GM23338 (cell line): Measurements from ENCODE around the gene KCNT1. TPM values are rescaled to one million over a fixed set of nuclear protein-coding genes. Genes with fewer than 3 reads are reported as not detected.

Source experiments
- ATAC-seq: fragments of 200-7000 bp; cut with Tn5 transposase; 3 replicates; pipeline ENCODE4 v1.9.1; 2020
- DNase-seq: peaks from one replicate; pipeline ENCODE4 v3.0.0-alpha.2; 2015; ENCODE audit warnings: low spot score
- H2AFZ ChIP-seq: fragments of 200-600 bp; sonication (generic); 2 replicates; pipeline ENCODE4 v1.8.0; 2016; ENCODE audit warnings: antibody characterized with exemption, mild to moderate bottlenecking, moderate library complexity
- H3F3A ChIP-seq: fragments of 200-600 bp; sonication (generic); replicated peaks from 2 replicates; pipeline ENCODE4 v1.8.0; 2017; ENCODE audit warnings: antibody characterized with exemption, mixed run types, low read depth
- H3K27ac ChIP-seq: fragments of 200-600 bp; sonication (generic); 2 replicates; pipeline ENCODE4 v1.6.1; 2016; ENCODE audit warnings: low read depth
- H3K27me3 ChIP-seq: fragments of 200-600 bp; sonication (generic); 2 replicates; pipeline ENCODE4 v1.8.0; 2016; ENCODE audit warnings: mild to moderate bottlenecking, mixed run types, moderate library complexity; ENCODE audit not compliant: insufficient read depth
- H3K36me3 ChIP-seq: fragments of 200-600 bp; sonication (generic); 2 replicates; pipeline ENCODE4 v1.8.0; 2016; ENCODE audit warnings: mild to moderate bottlenecking; ENCODE audit not compliant: insufficient read depth
- H3K4me1 ChIP-seq: fragments of 200-600 bp; sonication (generic); 2 replicates; pipeline ENCODE4 v1.8.0; 2016; ENCODE audit warnings: mild to moderate bottlenecking, moderate library complexity; ENCODE audit not compliant: insufficient read depth
- H3K4me2 ChIP-seq: fragments of 200-600 bp; sonication (generic); 2 replicates; pipeline ENCODE4 v1.7.1; 2017; ENCODE audit warnings: mixed run types
- H3K4me3 ChIP-seq: fragments of 200-600 bp; sonication (generic); 2 replicates; pipeline ENCODE4 v1.6.1; 2016; ENCODE audit warnings: mixed run types
- H3K79me2 ChIP-seq: fragments of 200-600 bp; sonication (generic); replicated peaks from 2 replicates; pipeline ENCODE4 v1.8.0; 2017; ENCODE audit warnings: mild to moderate bottlenecking; ENCODE audit not compliant: insufficient read depth
- H3K9me2 ChIP-seq: fragments of 200-600 bp; sonication (generic); 2 replicates; pipeline ENCODE4 v1.8.0; 2017; ENCODE audit not compliant: insufficient read depth
- H4K20me1 ChIP-seq: fragments of 200-600 bp; sonication (generic); replicated peaks from 2 replicates; pipeline ENCODE4 v1.8.0; 2017; ENCODE audit warnings: mild to moderate bottlenecking; ENCODE audit not compliant: insufficient read depth
- H3K27ac Mint-ChIP-seq: 2 replicates; pipeline ENCODE4 v1.8.0; 2020; ENCODE audit warnings: inconsistent platforms, mild to moderate bottlenecking, moderate library complexity, mixed read lengths
- H3K27me3 Mint-ChIP-seq: 3 replicates; pipeline ENCODE4 v1.8.0; 2022; ENCODE audit warnings: low read depth, mild to moderate bottlenecking, moderate library complexity, mixed read lengths, inconsistent platforms; ENCODE audit not compliant: insufficient read depth, poor library complexity
- H3K36me3 Mint-ChIP-seq: 3 replicates; pipeline ENCODE4 v1.8.0; 2021; ENCODE audit warnings: low read depth, mild to moderate bottlenecking, inconsistent platforms, moderate library complexity, mixed read lengths
- H3K4me1 Mint-ChIP-seq: 3 replicates; pipeline ENCODE4 v1.8.0; 2020; ENCODE audit warnings: mild to moderate bottlenecking, inconsistent platforms, mixed read lengths
- H3K4me3 Mint-ChIP-seq: 3 replicates; pipeline ENCODE4 v1.8.0; 2021; ENCODE audit warnings: moderate library complexity, mild to moderate bottlenecking, inconsistent platforms, mixed read lengths
- H3K9me3 Mint-ChIP-seq: 3 replicates; pipeline ENCODE4 v1.8.0; 2020; ENCODE audit warnings: moderate library complexity, mild to moderate bottlenecking, inconsistent platforms, mixed read lengths
- NANOG ChIP-seq: IDR thresholded peaks from 2 replicates; pipeline ENCODE4 v1.6.1; 2016; ENCODE audit warnings: antibody characterized with exemption, borderline replicate concordance
- ZNF114 ChIP-seq: fragments of 250-450 bp; sonication (Bioruptor Pico); IDR thresholded peaks from 2 replicates; pipeline ENCODE4 v1.5.0; 2020; ENCODE audit warnings: mild to moderate bottlenecking, moderate library complexity
- polyA plus RNA-seq: library from polyadenylated mRNA; unstranded; fragments of >200 nt; fragmentation: Nextera tagmentation; extraction: Ambion mirVana; gene quantifications from 2 replicates; pipeline ENCODE4 v1.2.1, GENCODE V29; 2016
- total RNA-seq: library from RNA; depleted of rRNA; stranded (reverse); fragments of >200 nt; shearing (Covaris generic); gene quantifications from 2 replicates; pipeline ENCODE4 v1.2.3, GENCODE V29; 2014
- TF ChIP-seq, protein P1 (sequence below): IDR thresholded peaks from one replicate; pipeline ENCODE4 v1.6.1; 2018; ENCODE audit warnings: antibody characterized with exemption; ENCODE audit not compliant: unreplicated experiment
- TF ChIP-seq, protein P2 (sequence below), 2 experiments: fragments of 200-600 bp in 1 of 2; sonication (generic) in 1 of 2; conservative IDR thresholded peaks; 2 replicates each; pipeline versions ENCODE4 v1.5.1 to v1.6.1; 2016 to 2017; ENCODE audit warnings: antibody characterized with exemption in 2 of 2, low read depth in 2 of 2, mild to moderate bottlenecking in 2 of 2, moderate library complexity in 1 of 2
- TF ChIP-seq, protein P3 (sequence below): fragments of 250-450 bp; sonication (Bioruptor Pico); IDR thresholded peaks from 2 replicates; pipeline ENCODE4 v1.5.0; 2020; ENCODE audit warnings: mild to moderate bottlenecking, moderate library complexity

Gene KCNT1
- total and polyA plus RNA-seq, 2 experiments from 2014 or later = 0.05 to 0.28 TPM

DNA sequence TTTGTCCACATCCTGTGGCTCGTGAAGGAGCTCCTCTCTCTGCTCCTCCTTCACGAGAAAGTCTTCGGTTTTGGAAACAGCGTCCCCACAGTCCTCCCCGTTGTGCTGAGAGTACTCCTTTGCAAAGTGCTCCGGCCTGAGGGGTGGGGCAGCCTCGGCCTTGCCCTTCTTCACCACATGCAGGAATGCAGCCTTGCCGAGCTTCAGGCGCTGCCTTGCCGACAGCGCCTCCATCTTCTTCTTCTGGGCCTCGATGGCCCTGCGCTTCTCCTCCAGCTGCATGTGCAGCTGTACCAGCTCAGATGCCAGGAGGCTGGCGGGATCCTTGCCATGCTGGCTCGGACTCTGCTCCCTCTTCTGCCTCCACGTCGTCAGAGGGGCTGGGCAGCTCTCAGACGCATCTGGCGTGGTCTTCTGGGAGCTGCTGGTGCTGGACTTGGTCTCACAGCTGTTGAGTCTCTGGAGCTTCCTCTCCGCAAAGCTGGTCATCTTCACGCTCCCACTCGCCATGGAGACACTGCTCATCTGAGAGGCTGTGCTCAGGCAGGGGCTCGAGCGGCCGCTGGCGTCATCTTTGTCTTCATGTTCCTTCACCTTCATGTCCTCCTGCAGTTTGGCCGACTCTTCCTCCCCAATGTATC, 119.9 kb downstream of the KCNT1 start:
- ATAC-seq (no peak), DNase-seq (no peak)
- no peaks in the 10 kb centered on the region for H3K27me3 ChIP-seq
- H2AFZ ChIP-seq = no peak overlapping the region
- no peaks in the 10 kb centered on the region for H3F3A ChIP-seq
- Mint-ChIP-seq H3K9me3 (no peaks in the 10 kb centered on the region), H3K36me3 (peaks cover 71% of the 10 kb centered on the region), H3K27me3 (peaks cover 5% of the 10 kb centered on the region), H3K27ac (no peak overlapping the region), H3K4me3 (no peak overlapping the region), H3K4me1 (no peaks in the 10 kb centered on the region)
- H4K20me1 ChIP-seq = peaks cover 21% of the 10 kb centered on the region
- H3K9me2 ChIP-seq = no peaks in the 10 kb centered on the region
- H3K36me3 ChIP-seq = peaks cover 5% of the 10 kb centered on the region; the same call in 1 of the 2 replicates
- no peak overlapping the region for H3K4me3 ChIP-seq
- no peak for TF ChIP-seq ZNF114 (CRISPR knock-in tag)
- TF ChIP-seq, protein P1, sequence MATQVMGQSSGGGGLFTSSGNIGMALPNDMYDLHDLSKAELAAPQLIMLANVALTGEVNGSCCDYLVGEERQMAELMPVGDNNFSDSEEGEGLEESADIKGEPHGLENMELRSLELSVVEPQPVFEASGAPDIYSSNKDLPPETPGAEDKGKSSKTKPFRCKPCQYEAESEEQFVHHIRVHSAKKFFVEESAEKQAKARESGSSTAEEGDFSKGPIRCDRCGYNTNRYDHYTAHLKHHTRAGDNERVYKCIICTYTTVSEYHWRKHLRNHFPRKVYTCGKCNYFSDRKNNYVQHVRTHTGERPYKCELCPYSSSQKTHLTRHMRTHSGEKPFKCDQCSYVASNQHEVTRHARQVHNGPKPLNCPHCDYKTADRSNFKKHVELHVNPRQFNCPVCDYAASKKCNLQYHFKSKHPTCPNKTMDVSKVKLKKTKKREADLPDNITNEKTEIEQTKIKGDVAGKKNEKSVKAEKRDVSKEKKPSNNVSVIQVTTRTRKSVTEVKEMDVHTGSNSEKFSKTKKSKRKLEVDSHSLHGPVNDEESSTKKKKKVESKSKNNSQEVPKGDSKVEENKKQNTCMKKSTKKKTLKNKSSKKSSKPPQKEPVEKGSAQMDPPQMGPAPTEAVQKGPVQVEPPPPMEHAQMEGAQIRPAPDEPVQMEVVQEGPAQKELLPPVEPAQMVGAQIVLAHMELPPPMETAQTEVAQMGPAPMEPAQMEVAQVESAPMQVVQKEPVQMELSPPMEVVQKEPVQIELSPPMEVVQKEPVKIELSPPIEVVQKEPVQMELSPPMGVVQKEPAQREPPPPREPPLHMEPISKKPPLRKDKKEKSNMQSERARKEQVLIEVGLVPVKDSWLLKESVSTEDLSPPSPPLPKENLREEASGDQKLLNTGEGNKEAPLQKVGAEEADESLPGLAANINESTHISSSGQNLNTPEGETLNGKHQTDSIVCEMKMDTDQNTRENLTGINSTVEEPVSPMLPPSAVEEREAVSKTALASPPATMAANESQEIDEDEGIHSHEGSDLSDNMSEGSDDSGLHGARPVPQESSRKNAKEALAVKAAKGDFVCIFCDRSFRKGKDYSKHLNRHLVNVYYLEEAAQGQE = no peak
- H3K4me1 ChIP-seq = no peaks in the 10 kb centered on the region
- no peak overlapping the region for H3K27ac ChIP-seq
- peaks cover 15% of the 10 kb centered on the region for H3K79me2 ChIP-seq
- H3K4me2 ChIP-seq = no peak overlapping the region

DNA sequence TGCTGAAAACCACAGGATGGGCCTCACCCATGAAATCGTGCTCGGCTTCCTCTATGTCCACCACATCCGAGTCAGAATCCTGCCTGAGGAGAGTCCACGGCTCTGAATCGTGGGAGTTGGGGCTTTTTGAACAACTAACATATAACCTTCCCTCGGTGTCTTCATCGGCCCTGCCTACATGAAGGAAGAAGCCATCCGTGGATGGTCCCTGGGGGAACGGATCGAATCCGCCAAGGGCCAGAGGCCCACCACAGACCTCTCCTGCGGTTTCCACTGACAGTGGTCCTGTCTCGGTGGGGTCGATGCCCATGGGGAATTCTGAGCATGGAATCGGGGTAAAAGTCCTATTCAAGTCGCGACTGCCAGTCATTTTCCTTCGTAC, 120.4 kb downstream of the KCNT1 start:
- Histone ChIP-seq H2AFZ (no peak overlapping the region), H4K20me1 (peaks cover 21% of the 10 kb centered on the region), H3K9me2 (no peaks in the 10 kb centered on the region), H3K79me2 (peaks cover 20% of the 10 kb centered on the region), H3F3A (no peaks in the 10 kb centered on the region), H3K27me3 (no peaks in the 10 kb centered on the region), H3K4me3 (no peak overlapping the region), H3K4me2 (no peak overlapping the region), H3K36me3 (peaks cover 5% of the 10 kb centered on the region; the same call in 1 of the 2 replicates), H3K4me1 (no peaks in the 10 kb centered on the region), H3K27ac (no peak overlapping the region)
- Mint-ChIP-seq H3K9me3 (no peaks in the 10 kb centered on the region), H3K27ac (no peak overlapping the region), H3K36me3 (peaks cover 69% of the 10 kb centered on the region), H3K4me3 (no peak overlapping the region), H3K4me1 (no peaks in the 10 kb centered on the region), H3K27me3 (peaks cover 5% of the 10 kb centered on the region)
- no peak for DNase-seq
- no peak for ATAC-seq
- TF ChIP-seq NANOG = no peak
- TF ChIP-seq, protein P2, sequence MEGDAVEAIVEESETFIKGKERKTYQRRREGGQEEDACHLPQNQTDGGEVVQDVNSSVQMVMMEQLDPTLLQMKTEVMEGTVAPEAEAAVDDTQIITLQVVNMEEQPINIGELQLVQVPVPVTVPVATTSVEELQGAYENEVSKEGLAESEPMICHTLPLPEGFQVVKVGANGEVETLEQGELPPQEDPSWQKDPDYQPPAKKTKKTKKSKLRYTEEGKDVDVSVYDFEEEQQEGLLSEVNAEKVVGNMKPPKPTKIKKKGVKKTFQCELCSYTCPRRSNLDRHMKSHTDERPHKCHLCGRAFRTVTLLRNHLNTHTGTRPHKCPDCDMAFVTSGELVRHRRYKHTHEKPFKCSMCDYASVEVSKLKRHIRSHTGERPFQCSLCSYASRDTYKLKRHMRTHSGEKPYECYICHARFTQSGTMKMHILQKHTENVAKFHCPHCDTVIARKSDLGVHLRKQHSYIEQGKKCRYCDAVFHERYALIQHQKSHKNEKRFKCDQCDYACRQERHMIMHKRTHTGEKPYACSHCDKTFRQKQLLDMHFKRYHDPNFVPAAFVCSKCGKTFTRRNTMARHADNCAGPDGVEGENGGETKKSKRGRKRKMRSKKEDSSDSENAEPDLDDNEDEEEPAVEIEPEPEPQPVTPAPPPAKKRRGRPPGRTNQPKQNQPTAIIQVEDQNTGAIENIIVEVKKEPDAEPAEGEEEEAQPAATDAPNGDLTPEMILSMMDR (conservative IDR thresholded peaks at IDR 0.05; ENCODE audit: low read depth in 2 of 2) = no peak
- TF ChIP-seq, protein P3, sequence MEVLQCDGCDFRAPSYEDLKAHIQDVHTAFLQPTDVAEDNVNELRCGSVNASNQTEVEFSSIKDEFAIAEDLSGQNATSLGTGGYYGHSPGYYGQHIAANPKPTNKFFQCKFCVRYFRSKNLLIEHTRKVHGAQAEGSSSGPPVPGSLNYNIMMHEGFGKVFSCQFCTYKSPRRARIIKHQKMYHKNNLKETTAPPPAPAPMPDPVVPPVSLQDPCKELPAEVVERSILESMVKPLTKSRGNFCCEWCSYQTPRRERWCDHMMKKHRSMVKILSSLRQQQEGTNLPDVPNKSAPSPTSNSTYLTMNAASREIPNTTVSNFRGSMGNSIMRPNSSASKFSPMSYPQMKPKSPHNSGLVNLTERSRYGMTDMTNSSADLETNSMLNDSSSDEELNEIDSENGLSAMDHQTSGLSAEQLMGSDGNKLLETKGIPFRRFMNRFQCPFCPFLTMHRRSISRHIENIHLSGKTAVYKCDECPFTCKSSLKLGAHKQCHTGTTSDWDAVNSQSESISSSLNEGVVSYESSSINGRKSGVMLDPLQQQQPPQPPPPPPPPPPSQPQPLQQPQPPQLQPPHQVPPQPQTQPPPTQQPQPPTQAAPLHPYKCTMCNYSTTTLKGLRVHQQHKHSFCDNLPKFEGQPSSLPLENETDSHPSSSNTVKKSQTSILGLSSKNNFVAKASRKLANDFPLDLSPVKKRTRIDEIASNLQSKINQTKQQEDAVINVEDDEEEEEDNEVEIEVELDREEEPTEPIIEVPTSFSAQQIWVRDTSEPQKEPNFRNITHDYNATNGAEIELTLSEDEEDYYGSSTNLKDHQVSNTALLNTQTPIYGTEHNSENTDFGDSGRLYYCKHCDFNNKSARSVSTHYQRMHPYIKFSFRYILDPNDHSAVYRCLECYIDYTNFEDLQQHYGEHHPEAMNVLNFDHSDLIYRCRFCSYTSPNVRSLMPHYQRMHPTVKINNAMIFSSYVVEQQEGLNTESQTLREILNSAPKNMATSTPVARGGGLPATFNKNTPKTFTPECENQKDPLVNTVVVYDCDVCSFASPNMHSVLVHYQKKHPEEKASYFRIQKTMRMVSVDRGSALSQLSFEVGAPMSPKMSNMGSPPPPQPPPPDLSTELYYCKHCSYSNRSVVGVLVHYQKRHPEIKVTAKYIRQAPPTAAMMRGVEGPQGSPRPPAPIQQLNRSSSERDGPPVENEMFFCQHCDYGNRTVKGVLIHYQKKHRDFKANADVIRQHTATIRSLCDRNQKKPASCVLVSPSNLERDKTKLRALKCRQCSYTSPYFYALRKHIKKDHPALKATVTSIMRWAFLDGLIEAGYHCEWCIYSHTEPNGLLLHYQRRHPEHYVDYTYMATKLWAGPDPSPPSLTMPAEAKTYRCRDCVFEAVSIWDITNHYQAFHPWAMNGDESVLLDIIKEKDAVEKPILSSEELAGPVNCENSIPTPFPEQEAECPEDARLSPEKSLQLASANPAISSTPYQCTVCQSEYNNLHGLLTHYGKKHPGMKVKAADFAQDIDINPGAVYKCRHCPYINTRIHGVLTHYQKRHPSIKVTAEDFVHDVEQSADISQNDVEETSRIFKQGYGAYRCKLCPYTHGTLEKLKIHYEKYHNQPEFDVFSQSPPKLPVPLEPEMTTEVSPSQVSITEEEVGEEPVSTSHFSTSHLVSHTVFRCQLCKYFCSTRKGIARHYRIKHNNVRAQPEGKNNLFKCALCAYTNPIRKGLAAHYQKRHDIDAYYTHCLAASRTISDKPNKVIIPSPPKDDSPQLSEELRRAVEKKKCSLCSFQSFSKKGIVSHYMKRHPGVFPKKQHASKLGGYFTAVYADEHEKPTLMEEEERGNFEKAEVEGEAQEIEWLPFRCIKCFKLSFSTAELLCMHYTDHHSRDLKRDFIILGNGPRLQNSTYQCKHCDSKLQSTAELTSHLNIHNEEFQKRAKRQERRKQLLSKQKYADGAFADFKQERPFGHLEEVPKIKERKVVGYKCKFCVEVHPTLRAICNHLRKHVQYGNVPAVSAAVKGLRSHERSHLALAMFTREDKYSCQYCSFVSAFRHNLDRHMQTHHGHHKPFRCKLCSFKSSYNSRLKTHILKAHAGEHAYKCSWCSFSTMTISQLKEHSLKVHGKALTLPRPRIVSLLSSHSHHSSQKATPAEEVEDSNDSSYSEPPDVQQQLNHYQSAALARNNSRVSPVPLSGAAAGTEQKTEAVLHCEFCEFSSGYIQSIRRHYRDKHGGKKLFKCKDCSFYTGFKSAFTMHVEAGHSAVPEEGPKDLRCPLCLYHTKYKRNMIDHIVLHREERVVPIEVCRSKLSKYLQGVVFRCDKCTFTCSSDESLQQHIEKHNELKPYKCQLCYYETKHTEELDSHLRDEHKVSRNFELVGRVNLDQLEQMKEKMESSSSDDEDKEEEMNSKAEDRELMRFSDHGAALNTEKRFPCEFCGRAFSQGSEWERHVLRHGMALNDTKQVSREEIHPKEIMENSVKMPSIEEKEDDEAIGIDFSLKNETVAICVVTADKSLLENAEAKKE (CRISPR knock-in tag) = no peak
- TF ChIP-seq, protein P1 = no peak
